ENCODE data around the gene RHBDD1.

The RHBDD1 gene

DNA sequence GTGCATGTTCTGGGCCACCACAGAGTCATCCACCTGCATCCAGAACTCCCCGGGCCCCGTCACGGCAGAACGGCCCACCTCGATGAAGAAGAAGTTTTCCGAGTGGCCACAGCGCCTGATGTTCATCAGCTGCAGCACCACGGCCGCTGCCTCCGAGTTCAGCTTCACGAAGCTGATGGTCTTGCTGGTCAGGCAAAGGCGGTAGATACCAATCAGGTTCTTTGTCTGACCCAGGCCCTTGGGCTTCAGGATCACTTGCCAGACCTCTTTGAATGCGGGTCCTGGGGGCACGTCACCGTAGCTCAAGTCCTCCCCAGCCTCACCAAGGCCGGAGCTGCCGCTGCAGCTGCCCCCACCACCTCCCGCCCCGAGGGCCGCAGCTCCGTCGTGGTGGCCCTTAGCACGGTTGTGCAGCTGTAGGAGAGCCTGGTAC is 37.8 kb upstream of the RHBDD1 start:
- Histone ChIP-seq H4K20me1 (ENCODE audit: control insufficient read depth, insufficient read depth, low read depth, low read length) (0 out of 2 replicates have a peak, but pooled peaks cover 4% of the 10 kb centered on the region), H3K4me1 (ENCODE audit: control insufficient read depth, low read length) (peaks cover 68% of the 10 kb centered on the region), H3F3A (ENCODE audit: control insufficient read depth, insufficient read depth) (peaks cover 15% of the 10 kb centered on the region), H3K9me2 (replicated peaks; ENCODE audit: control insufficient read depth, low read length) (no peaks in the 10 kb centered on the region), H3K9me3 (ENCODE audit: control insufficient read depth, insufficient read depth, low read length) (no peaks in the 10 kb centered on the region), H3K27me3 (ENCODE audit: control insufficient read depth, low read length) (no peaks in the 10 kb centered on the region), H3K27ac (ENCODE audit: low read depth, low read length) (no peak overlapping the region), H3K36me3 (ENCODE audit: control insufficient read depth, low read length) (peaks cover 51% of the 10 kb centered on the region), H3K4me2 (ENCODE audit: low read length) (peak overlapping the region; percentile 92), H3K4me3 (ENCODE audit: low read length) (peak overlapping the region; percentile 92), H3K79me2 (ENCODE audit: control insufficient read depth, low read length) (peaks cover 65% of the 10 kb centered on the region)
- TF ChIP-seq EZH2phosphoT487 (IDR thresholded peaks at IDR 0.05; ENCODE audit: borderline replicate concordance, low read length), result no peak

- Histone ChIP-seq H3K4me3 (ENCODE audit: low read length) (peak overlapping the region; percentile 92), H3K4me1 (ENCODE audit: control insufficient read depth, low read length) (peaks cover 61% of the 10 kb centered on the region), H3K27ac (ENCODE audit: low read depth, low read length) (peak overlapping the region; percentile 77), H3K4me2 (ENCODE audit: low read length) (peak overlapping the region; percentile 92), H3K9me3 (ENCODE audit: control insufficient read depth, insufficient read depth, low read length) (no peaks in the 10 kb centered on the region), H3K27me3 (ENCODE audit: control insufficient read depth, low read length) (no peaks in the 10 kb centered on the region), H3K9me2 (replicated peaks; ENCODE audit: control insufficient read depth, low read length) (no peaks in the 10 kb centered on the region), H4K20me1 (ENCODE audit: control insufficient read depth, insufficient read depth, low read depth, low read length) (0 out of 2 replicates have a peak, but pooled peaks cover 4% of the 10 kb centered on the region), H3K36me3 (ENCODE audit: control insufficient read depth, low read length) (peaks cover 48% of the 10 kb centered on the region), H3K79me2 (ENCODE audit: control insufficient read depth, low read length) (peaks cover 59% of the 10 kb centered on the region), H3F3A (ENCODE audit: control insufficient read depth, insufficient read depth) (peaks cover 15% of the 10 kb centered on the region)
- TF ChIP-seq, protein P1, sequence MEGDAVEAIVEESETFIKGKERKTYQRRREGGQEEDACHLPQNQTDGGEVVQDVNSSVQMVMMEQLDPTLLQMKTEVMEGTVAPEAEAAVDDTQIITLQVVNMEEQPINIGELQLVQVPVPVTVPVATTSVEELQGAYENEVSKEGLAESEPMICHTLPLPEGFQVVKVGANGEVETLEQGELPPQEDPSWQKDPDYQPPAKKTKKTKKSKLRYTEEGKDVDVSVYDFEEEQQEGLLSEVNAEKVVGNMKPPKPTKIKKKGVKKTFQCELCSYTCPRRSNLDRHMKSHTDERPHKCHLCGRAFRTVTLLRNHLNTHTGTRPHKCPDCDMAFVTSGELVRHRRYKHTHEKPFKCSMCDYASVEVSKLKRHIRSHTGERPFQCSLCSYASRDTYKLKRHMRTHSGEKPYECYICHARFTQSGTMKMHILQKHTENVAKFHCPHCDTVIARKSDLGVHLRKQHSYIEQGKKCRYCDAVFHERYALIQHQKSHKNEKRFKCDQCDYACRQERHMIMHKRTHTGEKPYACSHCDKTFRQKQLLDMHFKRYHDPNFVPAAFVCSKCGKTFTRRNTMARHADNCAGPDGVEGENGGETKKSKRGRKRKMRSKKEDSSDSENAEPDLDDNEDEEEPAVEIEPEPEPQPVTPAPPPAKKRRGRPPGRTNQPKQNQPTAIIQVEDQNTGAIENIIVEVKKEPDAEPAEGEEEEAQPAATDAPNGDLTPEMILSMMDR (IDR thresholded peaks at IDR 0.05; ENCODE audit: low read depth, low read length, poor library complexity, severe bottlenecking), result peak; percentile 74
- TF ChIP-seq EZH2phosphoT487 (IDR thresholded peaks at IDR 0.05; ENCODE audit: borderline replicate concordance, low read length), result no peak
Observed at GRCh38 chr2:226798422-226799210, 37.2 kb upstream of the RHBDD1 start.

DNA sequence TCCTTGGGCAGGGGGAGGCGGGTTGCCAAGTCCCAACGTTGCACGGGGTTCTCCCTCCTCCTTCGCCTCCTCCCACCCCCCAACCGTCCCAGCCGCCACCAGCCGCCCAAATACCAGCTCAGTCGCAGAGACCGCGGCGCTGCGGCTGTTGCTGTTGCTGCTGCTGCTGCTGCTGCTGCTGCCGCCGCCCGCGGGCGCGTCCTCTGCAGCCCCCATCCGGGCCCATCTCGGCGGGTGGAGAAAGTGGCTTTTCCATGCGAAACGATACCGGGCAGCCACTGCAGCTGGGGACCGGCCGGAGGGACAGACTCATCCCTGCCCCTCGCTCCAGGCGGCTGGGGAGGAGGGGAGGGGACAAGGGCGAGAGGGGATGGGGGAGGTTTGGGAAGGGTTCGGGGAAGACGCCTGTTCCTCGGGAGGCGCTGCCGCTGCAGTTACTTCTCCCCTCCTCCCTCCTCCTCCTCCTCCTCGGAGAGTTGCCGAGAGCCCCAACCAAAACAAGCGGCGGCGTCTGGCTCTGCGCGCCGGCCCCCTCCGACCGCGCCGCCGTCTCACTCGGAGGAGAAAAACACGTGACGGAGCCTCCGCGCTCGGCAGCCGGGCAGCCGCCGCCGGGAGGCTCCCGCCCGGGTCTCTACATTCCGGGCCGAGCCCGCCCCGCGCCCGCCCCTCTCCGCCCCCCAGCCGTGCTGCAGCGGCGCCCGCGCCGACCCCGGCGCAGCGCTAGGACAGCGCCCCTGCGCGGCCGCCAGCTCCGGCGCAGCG is 36.5 kb upstream of the RHBDD1 start, which contains the start of gene IRS1:
Gene IRS1 (minus strand): TSS at position 610 of the 765 bp plus-strand sequence. CDS start 1,082 bp downstream, outside the sequence.
- 0 out of 2 replicates have a peak, but pooled peaks cover 4% of the 10 kb centered on the region for H4K20me1 ChIP-seq (ENCODE audit: control insufficient read depth, insufficient read depth, low read depth, low read length)
- peaks cover 54% of the 10 kb centered on the region for H3K4me1 ChIP-seq (ENCODE audit: control insufficient read depth, low read length)
- no peaks in the 10 kb centered on the region for H3K9me3 ChIP-seq (ENCODE audit: control insufficient read depth, insufficient read depth, low read length)
- H3K27me3 ChIP-seq (ENCODE audit: control insufficient read depth, low read length), result peaks cover under 1% of the 10 kb centered on the region; the same call in 1 of the 2 replicates
- H3K9me2 ChIP-seq (replicated peaks; ENCODE audit: control insufficient read depth, low read length), result no peaks in the 10 kb centered on the region
- peaks cover 14% of the 10 kb centered on the region for H3F3A ChIP-seq (ENCODE audit: control insufficient read depth, insufficient read depth)
- peak within 1 kb of the TSS; percentile 77 for H3K27ac ChIP-seq (ENCODE audit: low read depth, low read length)
- no peak for TF ChIP-seq EZH2phosphoT487 (IDR thresholded peaks at IDR 0.05; ENCODE audit: borderline replicate concordance, low read length)
- TF ChIP-seq, protein P1 (IDR thresholded peaks at IDR 0.05; ENCODE audit: low read depth, low read length, poor library complexity, severe bottlenecking), result no peak
- peak within 1 kb of the TSS; percentile 95 for H3K4me2 ChIP-seq (ENCODE audit: low read length)
- peaks cover 42% of the 10 kb centered on the region for H3K36me3 ChIP-seq (ENCODE audit: control insufficient read depth, low read length)
- peaks cover 51% of the 10 kb centered on the region for H3K79me2 ChIP-seq (ENCODE audit: control insufficient read depth, low read length)
- H3K4me3 ChIP-seq (ENCODE audit: low read length), result peak within 1 kb of the TSS; percentile 92
